ENCODE results near the gene CTIF.

DNA sequence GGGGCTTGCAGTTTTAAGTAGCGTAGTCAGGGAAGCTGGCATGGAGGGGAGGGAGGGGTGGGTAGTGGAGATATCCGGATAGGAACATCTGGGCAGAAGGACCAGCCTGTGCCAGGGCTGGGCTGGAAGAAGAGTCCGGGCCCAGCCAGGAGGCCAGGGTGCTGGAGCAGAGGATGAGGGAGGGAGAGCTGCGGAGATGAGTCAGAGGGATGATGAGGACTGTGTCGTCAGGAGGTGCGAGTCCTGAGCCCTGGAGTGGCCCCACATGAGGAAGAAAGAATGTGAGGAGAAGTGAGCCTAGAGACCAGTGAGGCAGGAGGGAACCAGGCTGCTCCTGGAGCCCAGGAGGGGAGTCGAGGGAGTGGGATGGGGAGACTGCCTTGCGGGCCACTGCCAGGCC, 82.4 kb downstream of the CTIF start:
- TF ChIP-seq, protein P1, sequence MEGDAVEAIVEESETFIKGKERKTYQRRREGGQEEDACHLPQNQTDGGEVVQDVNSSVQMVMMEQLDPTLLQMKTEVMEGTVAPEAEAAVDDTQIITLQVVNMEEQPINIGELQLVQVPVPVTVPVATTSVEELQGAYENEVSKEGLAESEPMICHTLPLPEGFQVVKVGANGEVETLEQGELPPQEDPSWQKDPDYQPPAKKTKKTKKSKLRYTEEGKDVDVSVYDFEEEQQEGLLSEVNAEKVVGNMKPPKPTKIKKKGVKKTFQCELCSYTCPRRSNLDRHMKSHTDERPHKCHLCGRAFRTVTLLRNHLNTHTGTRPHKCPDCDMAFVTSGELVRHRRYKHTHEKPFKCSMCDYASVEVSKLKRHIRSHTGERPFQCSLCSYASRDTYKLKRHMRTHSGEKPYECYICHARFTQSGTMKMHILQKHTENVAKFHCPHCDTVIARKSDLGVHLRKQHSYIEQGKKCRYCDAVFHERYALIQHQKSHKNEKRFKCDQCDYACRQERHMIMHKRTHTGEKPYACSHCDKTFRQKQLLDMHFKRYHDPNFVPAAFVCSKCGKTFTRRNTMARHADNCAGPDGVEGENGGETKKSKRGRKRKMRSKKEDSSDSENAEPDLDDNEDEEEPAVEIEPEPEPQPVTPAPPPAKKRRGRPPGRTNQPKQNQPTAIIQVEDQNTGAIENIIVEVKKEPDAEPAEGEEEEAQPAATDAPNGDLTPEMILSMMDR (IDR thresholded peaks at IDR 0.05): no peak
- TF ChIP-seq MXI1 (IDR thresholded peaks at IDR 0.05; ENCODE audit: low read depth, low read length) (no peak), POLR2AphosphoS5 (IDR thresholded peaks at IDR 0.05; ENCODE audit: low read depth, low read length) (no peak), PBX3 (IDR thresholded peaks at IDR 0.05) (peak; percentile 38; the same call in 1 of the 2 replicates)
- TF ChIP-seq, protein P2, sequence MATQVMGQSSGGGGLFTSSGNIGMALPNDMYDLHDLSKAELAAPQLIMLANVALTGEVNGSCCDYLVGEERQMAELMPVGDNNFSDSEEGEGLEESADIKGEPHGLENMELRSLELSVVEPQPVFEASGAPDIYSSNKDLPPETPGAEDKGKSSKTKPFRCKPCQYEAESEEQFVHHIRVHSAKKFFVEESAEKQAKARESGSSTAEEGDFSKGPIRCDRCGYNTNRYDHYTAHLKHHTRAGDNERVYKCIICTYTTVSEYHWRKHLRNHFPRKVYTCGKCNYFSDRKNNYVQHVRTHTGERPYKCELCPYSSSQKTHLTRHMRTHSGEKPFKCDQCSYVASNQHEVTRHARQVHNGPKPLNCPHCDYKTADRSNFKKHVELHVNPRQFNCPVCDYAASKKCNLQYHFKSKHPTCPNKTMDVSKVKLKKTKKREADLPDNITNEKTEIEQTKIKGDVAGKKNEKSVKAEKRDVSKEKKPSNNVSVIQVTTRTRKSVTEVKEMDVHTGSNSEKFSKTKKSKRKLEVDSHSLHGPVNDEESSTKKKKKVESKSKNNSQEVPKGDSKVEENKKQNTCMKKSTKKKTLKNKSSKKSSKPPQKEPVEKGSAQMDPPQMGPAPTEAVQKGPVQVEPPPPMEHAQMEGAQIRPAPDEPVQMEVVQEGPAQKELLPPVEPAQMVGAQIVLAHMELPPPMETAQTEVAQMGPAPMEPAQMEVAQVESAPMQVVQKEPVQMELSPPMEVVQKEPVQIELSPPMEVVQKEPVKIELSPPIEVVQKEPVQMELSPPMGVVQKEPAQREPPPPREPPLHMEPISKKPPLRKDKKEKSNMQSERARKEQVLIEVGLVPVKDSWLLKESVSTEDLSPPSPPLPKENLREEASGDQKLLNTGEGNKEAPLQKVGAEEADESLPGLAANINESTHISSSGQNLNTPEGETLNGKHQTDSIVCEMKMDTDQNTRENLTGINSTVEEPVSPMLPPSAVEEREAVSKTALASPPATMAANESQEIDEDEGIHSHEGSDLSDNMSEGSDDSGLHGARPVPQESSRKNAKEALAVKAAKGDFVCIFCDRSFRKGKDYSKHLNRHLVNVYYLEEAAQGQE (IDR thresholded peaks at IDR 0.05; ENCODE audit: low read depth, low read length): no peak

Data from SK-N-SH (cell line).